ENCODE data around the gene PLEKHF1.

PLEKHF1 gene

GRCh38 chr19:29634423-29635130 is 30.7 kb upstream of the PLEKHF1 start:
- ChIA-PET POLR2A (no interaction called here), CTCF (interaction anchor here (0.9 to 1.8 kb wide), 3 partner anchors 12 to 24 kb away, joined by 3 to 7 read pairs (median 3); no protein-coding TSS in a partner anchor)
- WGBS (ENCODE audit: insufficient coverage) = 91% methylated on average over 4 of the region's 6 CpGs
- no peaks in the 10 kb centered on the region for H3K4me1 ChIP-seq (ENCODE audit: control extremely low read depth in 1 of 4, control insufficient read depth in 4 of 4, insufficient read depth in 4 of 4, low read length in 3 of 4)
- H3K4me3 ChIP-seq (ENCODE audit: control insufficient read depth in 1 of 7, extremely low read depth in 1 of 7, insufficient read depth in 4 of 7, low read depth in 2 of 7, low read length in 6 of 7) = no peak overlapping the region
- H3K36me3 ChIP-seq (ENCODE audit: control insufficient read depth in 4 of 4, insufficient read depth in 4 of 4, low read length in 3 of 4) = no peaks in the 10 kb centered on the region
- no peaks in the 10 kb centered on the region for H3K9me3 ChIP-seq (ENCODE audit: control extremely low read depth in 1 of 5, control insufficient read depth in 4 of 5, insufficient read depth in 2 of 5, low read depth in 1 of 5, low read length in 4 of 5)
- no peak for DNase-seq
- H3K27ac ChIP-seq (ENCODE audit: insufficient read depth in 1 of 2, low read depth in 1 of 2, low read length in 2 of 2, poor library complexity in 1 of 2, severe bottlenecking in 2 of 2) = no peak overlapping the region
- H3K27me3 ChIP-seq (replicated peaks in 2 of 5; ENCODE audit: control insufficient read depth in 4 of 5, insufficient read depth in 5 of 5, low read length in 4 of 5) = no peaks in the 10 kb centered on the region

- H3K27ac ChIP-seq (ENCODE audit: insufficient read depth in 1 of 2, low read depth in 1 of 2, low read length in 2 of 2, poor library complexity in 1 of 2, severe bottlenecking in 2 of 2) = no peak overlapping the region
- H3K4me1 ChIP-seq (ENCODE audit: control extremely low read depth in 1 of 4, control insufficient read depth in 4 of 4, insufficient read depth in 4 of 4, low read length in 3 of 4) = no peaks in the 10 kb centered on the region
- no peak overlapping the region for H3K4me3 ChIP-seq (ENCODE audit: control insufficient read depth in 1 of 7, extremely low read depth in 1 of 7, insufficient read depth in 4 of 7, low read depth in 2 of 7, low read length in 6 of 7)
- DNase-seq = no peak
- H3K27me3 ChIP-seq (replicated peaks in 2 of 5; ENCODE audit: control insufficient read depth in 4 of 5, insufficient read depth in 5 of 5, low read length in 4 of 5) = no peaks in the 10 kb centered on the region
- no peaks in the 10 kb centered on the region for H3K36me3 ChIP-seq (ENCODE audit: control insufficient read depth in 4 of 4, insufficient read depth in 4 of 4, low read length in 3 of 4)
- ChIA-PET POLR2A (no interaction called here), CTCF (interaction anchor here (1.0 to 1.5 kb wide), 2 partner anchors 25 to 46 kb away, joined by 4 to 5 read pairs; no protein-coding TSS in a partner anchor)
- 93% methylated on average over 4 of the region's 6 CpGs for WGBS (ENCODE audit: insufficient coverage)
- no peaks in the 10 kb centered on the region for H3K9me3 ChIP-seq (ENCODE audit: control extremely low read depth in 1 of 5, control insufficient read depth in 4 of 5, insufficient read depth in 2 of 5, low read depth in 1 of 5, low read length in 4 of 5)
These were observed 29.3 kb upstream of the PLEKHF1 start for GRCh38 chr19:29635963-29636362.

GRCh38 chr19:29636553-29637360 is 28.5 kb upstream of the PLEKHF1 start:
- H3K4me3 ChIP-seq (ENCODE audit: control insufficient read depth in 1 of 7, extremely low read depth in 1 of 7, insufficient read depth in 4 of 7, low read depth in 2 of 7, low read length in 6 of 7) = no peak overlapping the region
- ChIA-PET CTCF (interaction anchor here (1.5 kb wide), 1 partner anchor 26 kb away, joined by 5 read pairs; no protein-coding TSS in a partner anchor), POLR2A (no interaction called here)
- no peaks in the 10 kb centered on the region for H3K36me3 ChIP-seq (ENCODE audit: control insufficient read depth in 4 of 4, insufficient read depth in 4 of 4, low read length in 3 of 4)
- no peaks in the 10 kb centered on the region for H3K27me3 ChIP-seq (replicated peaks in 2 of 5; ENCODE audit: control insufficient read depth in 4 of 5, insufficient read depth in 5 of 5, low read length in 4 of 5)
- no peak overlapping the region for H3K27ac ChIP-seq (ENCODE audit: insufficient read depth in 1 of 2, low read depth in 1 of 2, low read length in 2 of 2, poor library complexity in 1 of 2, severe bottlenecking in 2 of 2)
- H3K4me1 ChIP-seq (ENCODE audit: control extremely low read depth in 1 of 4, control insufficient read depth in 4 of 4, insufficient read depth in 4 of 4, low read length in 3 of 4) = no peaks in the 10 kb centered on the region
- DNase-seq = no peak
- no peaks in the 10 kb centered on the region for H3K9me3 ChIP-seq (ENCODE audit: control extremely low read depth in 1 of 5, control insufficient read depth in 4 of 5, insufficient read depth in 2 of 5, low read depth in 1 of 5, low read length in 4 of 5)
- WGBS (ENCODE audit: insufficient coverage) = 94% methylated on average over 7 of the region's 12 CpGs

GRCh38 chr19:29639086-29639485 is 26.2 kb upstream of the PLEKHF1 start:
- ChIA-PET POLR2A (interaction anchor here (0.6 kb wide), 1 partner anchor 17 kb away, joined by 3 read pairs; no protein-coding TSS in a partner anchor), CTCF (interaction anchor here (1.0 to 1.4 kb wide), 2 partner anchors 15 to 25 kb away, joined by 3 to 4 read pairs; no protein-coding TSS in a partner anchor)
- no peak overlapping the region for H3K4me3 ChIP-seq (ENCODE audit: control insufficient read depth in 1 of 7, extremely low read depth in 1 of 7, insufficient read depth in 4 of 7, low read depth in 2 of 7, low read length in 6 of 7)
- H3K9me3 ChIP-seq (ENCODE audit: control extremely low read depth in 1 of 5, control insufficient read depth in 4 of 5, insufficient read depth in 2 of 5, low read depth in 1 of 5, low read length in 4 of 5) = no peaks in the 10 kb centered on the region
- DNase-seq = no peak
- no peak overlapping the region for H3K27ac ChIP-seq (ENCODE audit: insufficient read depth in 1 of 2, low read depth in 1 of 2, low read length in 2 of 2, poor library complexity in 1 of 2, severe bottlenecking in 2 of 2)
- H3K27me3 ChIP-seq (replicated peaks in 2 of 5; ENCODE audit: control insufficient read depth in 4 of 5, insufficient read depth in 5 of 5, low read length in 4 of 5) = no peaks in the 10 kb centered on the region
- H3K36me3 ChIP-seq (ENCODE audit: control insufficient read depth in 4 of 4, insufficient read depth in 4 of 4, low read length in 3 of 4) = no peaks in the 10 kb centered on the region
- 97% methylated on average over 7 of the region's 8 CpGs for WGBS (ENCODE audit: insufficient coverage)
- no peaks in the 10 kb centered on the region for H3K4me1 ChIP-seq (ENCODE audit: control extremely low read depth in 1 of 4, control insufficient read depth in 4 of 4, insufficient read depth in 4 of 4, low read length in 3 of 4)

- POLR2A ChIA-PET = no interaction called here
- Histone ChIP-seq H3K27ac (ENCODE audit: insufficient read depth in 1 of 2, low read depth in 1 of 2, low read length in 2 of 2, poor library complexity in 1 of 2, severe bottlenecking in 2 of 2) (no peak overlapping the region), H3K9me3 (ENCODE audit: control extremely low read depth in 1 of 5, control insufficient read depth in 4 of 5, insufficient read depth in 2 of 5, low read depth in 1 of 5, low read length in 4 of 5) (no peaks in the 10 kb centered on the region), H3K27me3 (replicated peaks in 2 of 5; ENCODE audit: control insufficient read depth in 4 of 5, insufficient read depth in 5 of 5, low read length in 4 of 5) (no peaks in the 10 kb centered on the region), H3K4me1 (ENCODE audit: control extremely low read depth in 1 of 4, control insufficient read depth in 4 of 4, insufficient read depth in 4 of 4, low read length in 3 of 4) (peaks cover under 1 to 4% (median 3%) of the 10 kb centered on the region in 4 experiments), H3K4me3 (ENCODE audit: control insufficient read depth in 1 of 7, extremely low read depth in 1 of 7, insufficient read depth in 4 of 7, low read depth in 2 of 7, low read length in 6 of 7) (no peak overlapping the region), H3K36me3 (ENCODE audit: control insufficient read depth in 4 of 4, insufficient read depth in 4 of 4, low read length in 3 of 4) (no peaks in the 10 kb centered on the region)
- no peak for DNase-seq
- CTCF ChIA-PET = interaction anchor here (1.2 to 1.4 kb wide), 2 partner anchors 16 to 76 kb away, joined by 3 to 4 read pairs; no protein-coding TSS in a partner anchor
- 95% methylated on average over 11 of the region's 12 CpGs for WGBS (ENCODE audit: insufficient coverage)
These were observed 25.0 kb upstream of the PLEKHF1 start for GRCh38 chr19:29640231-29640630.

- Histone ChIP-seq H3K4me3 (ENCODE audit: control insufficient read depth in 1 of 7, extremely low read depth in 1 of 7, insufficient read depth in 4 of 7, low read depth in 2 of 7, low read length in 6 of 7) (no peak overlapping the region), H3K27me3 (replicated peaks in 2 of 5; ENCODE audit: control insufficient read depth in 4 of 5, insufficient read depth in 5 of 5, low read length in 4 of 5) (no peaks in the 10 kb centered on the region), H3K27ac (ENCODE audit: insufficient read depth in 1 of 2, low read depth in 1 of 2, low read length in 2 of 2, poor library complexity in 1 of 2, severe bottlenecking in 2 of 2) (no peak overlapping the region), H3K36me3 (ENCODE audit: control insufficient read depth in 4 of 4, insufficient read depth in 4 of 4, low read length in 3 of 4) (no peaks in the 10 kb centered on the region), H3K9me3 (ENCODE audit: control extremely low read depth in 1 of 5, control insufficient read depth in 4 of 5, insufficient read depth in 2 of 5, low read depth in 1 of 5, low read length in 4 of 5) (no peaks in the 10 kb centered on the region), H3K4me1 (ENCODE audit: control extremely low read depth in 1 of 4, control insufficient read depth in 4 of 4, insufficient read depth in 4 of 4, low read length in 3 of 4) (peaks cover 6 to 17% (median 16%) of the 10 kb centered on the region in 4 experiments)
- ChIA-PET POLR2A (no interaction called here), CTCF (interaction anchor here (1.0 to 1.2 kb wide), 3 partner anchors 30 to 75 kb away, joined by 3 to 4 read pairs (median 3); no protein-coding TSS in a partner anchor)
- DNase-seq = no peak
- WGBS (ENCODE audit: insufficient coverage) = 100% methylated on average over 1 of the region's 2 CpGs
These were observed 23.7 kb upstream of the PLEKHF1 start for GRCh38 chr19:29641597-29641996.
